ENCODE measurements around the gene TLR7.

Gene TLR7

GRCh38 chrX:12891915-12892506, 25.1 kb downstream of the TLR7 start:
- no peak for ATAC-seq

GRCh38 chrX:12892716-12893115, 25.8 kb downstream of the TLR7 start:
- no peak for ATAC-seq

- no peak for ATAC-seq
Measured at GRCh38 chrX:12894074-12895030, 27.5 kb downstream of the TLR7 start.

DNA sequence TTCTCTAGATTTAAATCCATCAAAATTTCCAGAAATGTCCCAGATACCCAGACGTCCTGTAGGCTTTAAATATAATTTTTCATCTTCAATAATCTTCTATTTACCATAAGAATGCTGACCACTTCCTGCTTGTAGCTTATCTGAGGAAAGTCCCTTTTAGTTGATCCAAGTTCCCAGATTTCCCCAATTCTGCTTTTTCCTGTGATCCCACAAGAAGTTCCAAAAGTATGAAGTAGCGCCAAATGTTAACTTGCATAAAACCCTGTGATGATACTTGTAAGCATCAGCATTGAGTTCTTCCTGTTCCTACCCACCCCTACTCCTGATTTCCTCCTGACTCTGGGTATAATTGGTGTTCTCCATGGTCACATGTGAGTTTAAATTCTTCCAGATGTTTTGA, 29.0 kb downstream of the TLR7 start:
- ATAC-seq: no peak

DNA sequence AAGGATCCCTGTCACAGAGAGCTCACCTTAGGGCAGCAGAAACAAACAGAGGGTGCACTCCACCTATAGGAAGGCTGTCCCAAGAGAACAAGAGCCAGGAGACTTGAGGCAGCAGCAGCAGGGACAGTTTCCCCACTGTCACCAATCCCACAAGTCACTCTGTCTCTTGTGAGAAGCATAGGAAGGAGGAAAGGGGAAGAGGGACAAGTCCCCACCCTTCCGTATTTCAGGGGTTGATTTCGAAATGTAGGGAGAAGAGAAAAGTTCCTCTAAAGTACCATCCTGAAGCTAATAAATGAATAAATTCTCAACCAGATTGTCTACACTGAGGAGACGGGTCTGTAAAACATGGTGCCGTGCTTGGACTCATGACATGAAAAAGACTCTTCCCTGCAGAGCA, 30.1 kb downstream of the TLR7 start:
- no peak for ATAC-seq

DNA sequence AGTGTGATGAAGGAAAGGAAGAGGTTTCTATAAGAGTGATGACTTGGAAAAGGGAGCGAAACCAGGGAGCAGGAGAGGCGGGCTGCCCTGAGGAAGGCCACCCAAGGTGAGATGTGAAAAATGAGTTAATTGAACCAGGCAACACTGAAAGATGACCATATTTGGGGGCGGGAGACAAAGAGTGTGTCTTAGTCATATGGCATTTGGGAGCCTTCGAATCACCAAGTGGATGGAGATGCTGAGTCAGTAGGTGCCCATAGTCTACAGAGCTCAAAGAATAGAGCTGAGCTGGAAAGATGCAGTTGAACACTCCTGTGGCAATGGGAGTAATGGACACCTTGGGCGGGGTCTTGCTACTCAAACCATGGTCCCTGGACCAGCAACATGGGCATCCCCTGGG, 31.2 kb downstream of the TLR7 start:
- ATAC-seq: no peak

DNA sequence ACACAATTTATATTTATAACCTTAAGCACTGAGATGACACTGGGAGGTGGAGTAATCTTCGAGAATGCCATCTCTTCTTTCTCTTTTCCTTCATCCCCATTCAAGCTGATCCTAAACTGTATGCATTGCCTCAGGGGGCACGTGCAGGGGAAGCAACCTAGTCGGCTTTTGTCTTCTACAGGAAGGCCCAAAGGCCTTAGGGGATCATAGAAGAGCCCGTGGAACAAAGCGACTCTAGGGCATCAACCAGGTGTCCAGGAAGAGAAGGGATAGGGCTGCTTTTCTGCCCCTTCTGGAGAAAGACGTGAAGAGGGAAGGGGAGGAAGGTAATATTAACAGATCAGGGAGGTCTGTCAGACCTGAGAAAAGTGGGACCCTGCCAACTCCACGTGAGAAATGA, 32.6 kb downstream of the TLR7 start:
- ATAC-seq: no peak

DNA sequence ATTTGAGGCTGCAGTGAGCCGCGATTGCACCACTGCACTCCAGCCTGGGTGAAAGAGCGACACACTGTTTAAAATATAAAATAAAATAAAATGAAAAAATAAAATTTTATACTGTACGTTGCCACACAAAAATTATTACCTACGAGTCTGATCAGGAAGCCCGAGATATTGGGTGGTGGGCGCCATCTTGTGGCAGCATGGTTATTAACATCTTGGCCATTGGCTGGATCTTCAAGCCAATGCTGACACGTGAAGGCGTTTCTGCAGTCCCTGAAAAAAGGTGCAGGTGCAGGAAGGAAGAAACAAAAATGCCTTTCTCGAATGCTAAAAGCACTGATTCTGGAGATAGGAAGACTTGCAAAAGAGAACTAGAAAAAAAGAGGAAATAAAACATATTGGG, 34.6 kb downstream of the TLR7 start:
- ATAC-seq: peak in 1 of 2 donors; percentile 20

DNA sequence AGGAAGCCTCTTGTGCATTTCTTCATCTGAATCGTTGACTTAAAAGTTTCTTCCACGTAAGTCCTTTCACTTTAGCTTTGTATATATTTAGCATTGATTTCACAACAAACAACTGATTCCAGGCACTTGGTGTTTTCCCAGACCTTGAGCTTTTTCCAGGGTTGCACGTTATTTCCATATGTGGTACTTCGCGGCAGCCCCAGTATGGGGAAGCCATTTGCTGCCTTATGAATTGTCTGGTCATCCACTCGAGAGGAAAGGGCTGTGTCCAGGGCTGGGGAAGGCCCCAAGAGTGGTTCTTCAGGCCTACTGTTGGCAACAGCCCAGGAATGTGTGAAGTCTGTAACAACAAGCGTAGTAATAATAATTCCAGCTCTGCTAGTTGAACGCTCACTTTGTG, 36.8 kb downstream of the TLR7 start:
- ATAC-seq: no peak

DNA sequence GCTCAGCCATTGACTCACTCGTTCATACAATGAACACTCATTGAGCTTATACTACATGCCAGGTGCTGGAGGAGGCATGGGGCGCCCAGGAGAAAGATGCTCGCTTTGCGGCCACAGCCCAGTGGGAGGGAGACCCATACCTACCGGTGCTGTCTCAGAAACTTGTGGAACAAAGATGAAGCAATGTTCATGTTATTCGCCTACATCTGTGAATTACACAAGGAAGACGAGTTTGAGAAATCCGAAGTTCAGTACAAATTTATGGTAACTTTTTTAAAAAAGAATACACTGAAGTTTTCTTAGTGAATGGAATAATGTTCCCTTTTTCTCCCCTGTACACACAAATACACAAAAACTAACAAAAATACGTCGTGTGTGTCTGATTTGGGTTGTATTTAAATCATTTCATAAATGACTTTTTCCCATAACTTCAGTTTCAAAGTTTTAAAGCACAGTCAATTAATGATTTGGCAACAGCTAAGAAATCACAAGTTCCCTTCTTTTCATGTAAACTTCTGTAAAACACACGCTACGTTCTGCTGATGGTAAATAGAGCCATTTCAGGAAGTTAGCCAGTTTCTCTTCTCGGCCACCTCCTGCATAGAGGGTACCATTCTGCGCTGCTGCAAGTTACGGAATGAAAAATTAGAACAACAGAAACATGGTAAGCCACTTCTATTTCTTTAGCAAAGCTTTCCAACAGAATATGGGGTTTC, 39.3 kb downstream of the TLR7 start, which contains the start of gene TLR8:
Gene TLR8 (plus strand): TSS at position 575 of the 716 bp plus-strand sequence. CDS start 87 bp downstream, at position 662.
- ATAC-seq: no peak

- ATAC-seq: no peak
Measured at GRCh38 chrX:12910423-12911121, 43.7 kb downstream of the TLR7 start.

GRCh38 chrX:12911122-12911470, 44.2 kb downstream of the TLR7 start:
- no peak for ATAC-seq

- ATAC-seq: no peak
Measured at GRCh38 chrX:12912791-12913482, 46.1 kb downstream of the TLR7 start.

DNA sequence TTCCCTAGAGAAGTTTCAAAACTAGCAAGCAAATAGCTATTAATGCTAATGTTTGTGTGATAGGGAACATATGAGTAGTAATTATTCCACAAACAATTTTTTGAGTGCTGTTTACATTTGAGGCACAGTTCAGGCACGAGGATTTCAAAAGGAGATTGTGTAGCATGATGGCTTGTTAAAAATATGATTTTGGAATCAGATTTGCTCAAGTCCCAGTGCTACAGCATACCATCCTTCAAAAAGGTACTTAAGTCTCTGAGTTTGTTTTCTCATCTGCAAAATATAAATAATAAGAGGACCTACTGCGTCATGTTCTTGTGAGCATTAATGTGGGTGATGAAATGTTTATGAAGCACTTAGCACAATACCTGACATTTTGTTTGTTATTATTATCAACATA, 50.9 kb downstream of the TLR7 start:
- no peak for ATAC-seq

GRCh38 chrX:12919051-12919450, 52.2 kb downstream of the TLR7 start:
- peak; percentile 46 to 49 for ATAC-seq

DNA sequence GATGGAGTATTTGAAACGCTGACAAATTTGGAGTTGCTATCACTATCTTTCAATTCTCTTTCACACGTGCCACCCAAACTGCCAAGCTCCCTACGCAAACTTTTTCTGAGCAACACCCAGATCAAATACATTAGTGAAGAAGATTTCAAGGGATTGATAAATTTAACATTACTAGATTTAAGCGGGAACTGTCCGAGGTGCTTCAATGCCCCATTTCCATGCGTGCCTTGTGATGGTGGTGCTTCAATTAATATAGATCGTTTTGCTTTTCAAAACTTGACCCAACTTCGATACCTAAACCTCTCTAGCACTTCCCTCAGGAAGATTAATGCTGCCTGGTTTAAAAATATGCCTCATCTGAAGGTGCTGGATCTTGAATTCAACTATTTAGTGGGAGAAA, 52.7 kb downstream of the TLR7 start:
- ATAC-seq: no peak

GRCh38 chrX:12920990-12921389, 54.1 kb downstream of the TLR7 start:
- ATAC-seq: no peak

DNA sequence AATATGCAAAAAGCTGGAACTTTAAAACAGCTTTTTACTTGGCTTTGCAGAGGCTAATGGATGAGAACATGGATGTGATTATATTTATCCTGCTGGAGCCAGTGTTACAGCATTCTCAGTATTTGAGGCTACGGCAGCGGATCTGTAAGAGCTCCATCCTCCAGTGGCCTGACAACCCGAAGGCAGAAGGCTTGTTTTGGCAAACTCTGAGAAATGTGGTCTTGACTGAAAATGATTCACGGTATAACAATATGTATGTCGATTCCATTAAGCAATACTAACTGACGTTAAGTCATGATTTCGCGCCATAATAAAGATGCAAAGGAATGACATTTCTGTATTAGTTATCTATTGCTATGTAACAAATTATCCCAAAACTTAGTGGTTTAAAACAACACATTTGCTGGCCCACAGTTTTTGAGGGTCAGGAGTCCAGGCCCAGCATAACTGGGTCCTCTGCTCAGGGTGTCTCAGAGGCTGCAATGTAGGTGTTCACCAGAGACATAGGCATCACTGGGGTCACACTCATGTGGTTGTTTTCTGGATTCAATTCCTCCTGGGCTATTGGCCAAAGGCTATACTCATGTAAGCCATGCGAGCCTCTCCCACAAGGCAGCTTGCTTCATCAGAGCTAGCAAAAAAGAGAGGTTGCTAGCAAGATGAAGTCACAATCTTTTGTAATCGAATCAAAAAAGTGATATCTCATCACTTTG, 55.2 kb downstream of the TLR7 start:
- no peak for ATAC-seq

DNA sequence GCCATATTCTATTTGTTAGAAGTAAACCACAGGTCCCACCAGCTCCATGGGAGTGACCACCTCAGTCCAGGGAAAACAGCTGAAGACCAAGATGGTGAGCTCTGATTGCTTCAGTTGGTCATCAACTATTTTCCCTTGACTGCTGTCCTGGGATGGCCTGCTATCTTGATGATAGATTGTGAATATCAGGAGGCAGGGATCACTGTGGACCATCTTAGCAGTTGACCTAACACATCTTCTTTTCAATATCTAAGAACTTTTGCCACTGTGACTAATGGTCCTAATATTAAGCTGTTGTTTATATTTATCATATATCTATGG, 55.7 kb downstream of the TLR7 start:
- no peak for ATAC-seq

DNA sequence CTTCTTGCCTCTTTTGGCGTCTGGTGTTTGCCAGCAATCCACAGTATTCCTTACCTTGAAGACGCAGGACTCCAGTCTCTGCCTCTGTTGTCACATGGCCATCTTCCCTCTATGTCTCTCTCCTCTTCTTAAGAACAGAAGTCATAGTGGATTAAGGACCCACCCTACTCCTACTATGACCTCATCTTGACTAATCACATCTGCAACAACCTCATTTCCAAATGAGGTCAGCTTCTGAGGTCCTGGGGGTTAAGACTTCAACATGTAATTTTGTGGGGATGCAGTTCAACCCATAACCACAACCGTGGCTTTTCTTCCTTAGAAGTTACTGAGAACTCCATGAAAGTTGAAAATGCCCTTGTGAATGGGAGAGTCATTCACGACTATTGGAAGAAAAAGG, 62.8 kb downstream of the TLR7 start:
- ATAC-seq: no peak

- no peak for ATAC-seq
Measured at GRCh38 chrX:12930150-12930549, 63.3 kb downstream of the TLR7 start.

GRCh38 chrX:12932244-12932643, 65.4 kb downstream of the TLR7 start:
- no peak for ATAC-seq
